ENCODE data around the gene ARHGEF4.
"Not testable (repeated sequence)": the region's sequence is repeated elsewhere in the genome, so short reads cannot be mapped to it uniquely, and the experiment has no call there.

Gene ARHGEF4

GRCh38 chr2:131055169-131056065 lies 218.7 kb downstream of the ARHGEF4 start:
- DNase-seq (ENCODE audit: low spot score): peak; percentile 10

GRCh38 chr2:131056204-131056931 lies 219.7 kb downstream of the ARHGEF4 start:
- DNase-seq (ENCODE audit: low spot score): no peak

GRCh38 chr2:131056932-131057287 lies 220.2 kb downstream of the ARHGEF4 start:
- no peak for DNase-seq (ENCODE audit: low spot score)

GRCh38 chr2:131058214-131058843 lies 221.6 kb downstream of the ARHGEF4 start:
- no peak for DNase-seq (ENCODE audit: low spot score)

GRCh38 chr2:131058920-131059319 lies 222.2 kb downstream of the ARHGEF4 start:
- peak; percentile 69 for DNase-seq (ENCODE audit: low spot score)

- DNase-seq (ENCODE audit: low spot score): no peak
These were observed 227.0 kb downstream of the ARHGEF4 start for GRCh38 chr2:131063501-131064283.

GRCh38 chr2:131064589-131065512 lies 228.1 kb downstream of the ARHGEF4 start:
- no peak for DNase-seq (ENCODE audit: low spot score)

- DNase-seq (ENCODE audit: low spot score): no peak
These were observed 230.9 kb downstream of the ARHGEF4 start for GRCh38 chr2:131067465-131068125.

GRCh38 chr2:131068172-131068571 lies 231.5 kb downstream of the ARHGEF4 start:
- DNase-seq (ENCODE audit: low spot score): not testable (repeated sequence)

- not testable (repeated sequence) for DNase-seq (ENCODE audit: low spot score)
These were observed 238.9 kb downstream of the ARHGEF4 start for GRCh38 chr2:131075578-131075977.

- DNase-seq (ENCODE audit: low spot score): no peak
These were observed 240.0 kb downstream of the ARHGEF4 start for GRCh38 chr2:131076707-131077106.

- no peak for DNase-seq (ENCODE audit: low spot score)
These were observed 240.6 kb downstream of the ARHGEF4 start for GRCh38 chr2:131077182-131077846.

- DNase-seq (ENCODE audit: low spot score): no peak
These were observed 241.3 kb downstream of the ARHGEF4 start for GRCh38 chr2:131077966-131078365.

GRCh38 chr2:131079931-131080330 lies 243.2 kb downstream of the ARHGEF4 start:
- not testable (repeated sequence) for DNase-seq (ENCODE audit: low spot score)

GRCh38 chr2:131081190-131081589 lies 244.5 kb downstream of the ARHGEF4 start:
- no peak for DNase-seq (ENCODE audit: low spot score)

- DNase-seq (ENCODE audit: low spot score): no peak
These were observed 248.9 kb downstream of the ARHGEF4 start for GRCh38 chr2:131085646-131086045.

- DNase-seq (ENCODE audit: low spot score): no peak
These were observed 255.8 kb downstream of the ARHGEF4 start for GRCh38 chr2:131092458-131093005.

- DNase-seq (ENCODE audit: low spot score): peak; percentile 78
These were observed 256.4 kb downstream of the ARHGEF4 start, which contains the start of gene FAM168B for GRCh38 chr2:131093006-131093695. FAM168B (minus strand) TSS chr2:131093460; CDS start chr2:131082646, 10,814 bp downstream.
